Measurements from ENCODE around the gene WDR18.

- TF ChIP-seq YY1 (IDR thresholded peaks at IDR 0.05; ENCODE audit: insufficient read depth, insufficient read length) (no peak), ZNF274 (IDR thresholded peaks at IDR 0.05; ENCODE audit: low read depth, low read length) (no peak)
Observed at GRCh38 chr19:938233-938923, 45.8 kb upstream of the WDR18 start.

Data from NT2/D1 (cell line).